Endodermal cell (in vitro differentiated cells): ENCODE results near the gene POLR3G. TPM values are rescaled to one million over a fixed set of nuclear protein-coding genes. Genes with fewer than 3 reads are reported as not detected.

Experiments used
- DNase-seq: peaks from one replicate; pipeline ENCODE4 v3.0.0-alpha.2; 2017
- H3K27ac ChIP-seq: 2 replicates; pipeline ENCODE4 v1.5.1; 2013; ENCODE audit warnings: mild to moderate bottlenecking, low read depth, low read length, moderate library complexity
- H3K27me3 ChIP-seq: 2 replicates; pipeline ENCODE4 v1.6.1; 2013; ENCODE audit warnings: mild to moderate bottlenecking, low read length, moderate library complexity; ENCODE audit not compliant: insufficient read depth, control insufficient read depth, poor library complexity, severe bottlenecking
- H3K36me3 ChIP-seq: 2 replicates; pipeline ENCODE4 v1.7.0; 2013; ENCODE audit warnings: mild to moderate bottlenecking, low read length, moderate library complexity; ENCODE audit not compliant: control insufficient read depth, insufficient read depth
- H3K4me1 ChIP-seq: one replicate; pipeline ENCODE4 v1.7.0; 2013; ENCODE audit warnings: low read length; ENCODE audit not compliant: control insufficient read depth, insufficient read depth
- H3K4me3 ChIP-seq: 2 replicates; pipeline ENCODE4 v1.5.1; 2013; ENCODE audit warnings: mild to moderate bottlenecking, low read length, moderate library complexity
- H3K9ac ChIP-seq: 2 replicates; pipeline ENCODE4 v1.6.1; 2013; ENCODE audit warnings: mild to moderate bottlenecking, low read length, moderate library complexity; ENCODE audit not compliant: poor library complexity, severe bottlenecking; ENCODE audit errors: extremely low read depth
- H3K9me3 ChIP-seq: 2 replicates; pipeline ENCODE4 v1.6.1; 2013; ENCODE audit warnings: mild to moderate bottlenecking, low read length, moderate library complexity; ENCODE audit not compliant: control insufficient read depth
- H3K27ac Mint-ChIP-seq: 2 replicates; pipeline ENCODE4 v1.8.0; 2020; ENCODE audit warnings: mixed read lengths
- H3K27me3 Mint-ChIP-seq: 2 replicates; pipeline ENCODE4 v1.8.0; 2021; ENCODE audit warnings: mild to moderate bottlenecking, mixed read lengths; ENCODE audit not compliant: insufficient read depth
- H3K36me3 Mint-ChIP-seq: 2 replicates; pipeline ENCODE4 v1.8.0; 2020; ENCODE audit warnings: low read depth, mixed read lengths
- H3K4me1 Mint-ChIP-seq: 2 replicates; pipeline ENCODE4 v1.8.0; 2020; ENCODE audit warnings: mixed read lengths
- H3K4me3 Mint-ChIP-seq: 2 replicates; pipeline ENCODE4 v1.8.0; 2020; ENCODE audit warnings: mild to moderate bottlenecking, moderate library complexity, mixed read lengths
- H3K9me3 Mint-ChIP-seq: 2 replicates; pipeline ENCODE4 v1.8.0; 2020; ENCODE audit warnings: mild to moderate bottlenecking, mixed read lengths
- CTCF ChIP-seq: fragments of 200-600 bp; sonication (generic); conservative IDR thresholded peaks from 2 replicates; pipeline ENCODE4 v1.5.0; 2021; ENCODE audit warnings: antibody characterized with exemption, mild to moderate bottlenecking
- WGBS, 2 experiments: methylation state at CpG; one replicate each; pipeline versions ENCODE4 v1.1.5 to v1.1.7; 2013; ENCODE audit warnings: missing lambda C conversion rate in 2 of 2, mixed read lengths in 1 of 2; ENCODE audit not compliant: insufficient coverage in 1 of 2, insufficient read length in 1 of 2; 5-methylcytosine and 5-hydroxymethylcytosine counted together
- total RNA-seq, 2 donors: library from RNA; stranded (reverse); fragmentation: NEBNext Ultra II Directional in 1 of 2; extraction: Animal tissue kit (Norgen Biotek cat#: 25700) in 1 of 2; gene quantifications; 2 replicates in 1 of 2; 3 replicates in 1 of 2; pipeline ENCODE4 v1.2.1, GENCODE V29; 2021

POLR3G gene
- total RNA-seq, 2 donors from 2014 or later: 6.3 to 16.4 TPM

- Histone ChIP-seq H3K9ac (no peak overlapping the region), H3K27ac (no peak overlapping the region), H3K4me1 (peaks cover 20% of the 10 kb centered on the region), H3K27me3 (no peaks in the 10 kb centered on the region), H3K36me3 (no peaks in the 10 kb centered on the region), H3K9me3 (no peaks in the 10 kb centered on the region), H3K4me3 (peak overlapping the region; percentile 35)
- Mint-ChIP-seq H3K4me1 (peaks cover 57% of the 10 kb centered on the region), H3K27me3 (no peaks in the 10 kb centered on the region), H3K4me3 (no peak overlapping the region), H3K9me3 (no peaks in the 10 kb centered on the region), H3K36me3 (no peaks in the 10 kb centered on the region), H3K27ac (no peak overlapping the region)
- TF ChIP-seq CTCF: no peak
- DNase-seq: no peak
Observed at GRCh38 chr5:90555666-90556065, 81.0 kb downstream of the POLR3G start.

GRCh38 chr5:90557391-90557790 lies 82.7 kb downstream of the POLR3G start:
- 11 to 18% methylated on average over 7 to 9 of the region's 9 CpGs for WGBS, 2 experiments
- peak overlapping the region; percentile 89 for H3K4me3 ChIP-seq
- H3K4me1 Mint-ChIP-seq: peaks cover 62% of the 10 kb centered on the region

GRCh38 chr5:90557871-90558270 lies 83.2 kb downstream of the POLR3G start:
- H3K9me3 Mint-ChIP-seq: no peaks in the 10 kb centered on the region
- H3K36me3 ChIP-seq: no peaks in the 10 kb centered on the region
- TF ChIP-seq CTCF: no peak
- H3K4me1 Mint-ChIP-seq: peaks cover 66% of the 10 kb centered on the region
- H3K36me3 Mint-ChIP-seq: no peaks in the 10 kb centered on the region
- no peaks in the 10 kb centered on the region for H3K9me3 ChIP-seq
- H3K4me1 ChIP-seq: peaks cover 20% of the 10 kb centered on the region
- peak overlapping the region; percentile 85 for H3K4me3 Mint-ChIP-seq
- DNase-seq: no peak
- no peaks in the 10 kb centered on the region for H3K27me3 ChIP-seq
- 8 to 13% methylated on average over 2 of the region's 3 CpGs for WGBS, 2 experiments
- H3K27ac Mint-ChIP-seq: peak overlapping the region; percentile 97
- peak overlapping the region; percentile 69 for H3K9ac ChIP-seq
- H3K4me3 ChIP-seq: peak overlapping the region; percentile 89
- H3K27me3 Mint-ChIP-seq: no peaks in the 10 kb centered on the region
- no peak overlapping the region for H3K27ac ChIP-seq

More at GRCh38 chr5:90557391-90557790, 82.7 kb downstream of the POLR3G start:
- Histone ChIP-seq H3K4me1 (peaks cover 20% of the 10 kb centered on the region), H3K9ac (no peak overlapping the region), H3K27ac (no peak overlapping the region), H3K27me3 (no peaks in the 10 kb centered on the region), H3K9me3 (no peaks in the 10 kb centered on the region), H3K36me3 (no peaks in the 10 kb centered on the region)
- Mint-ChIP-seq H3K4me3 (peak overlapping the region; percentile 85), H3K27ac (no peak overlapping the region), H3K36me3 (no peaks in the 10 kb centered on the region), H3K9me3 (no peaks in the 10 kb centered on the region), H3K27me3 (no peaks in the 10 kb centered on the region)
- no peak for TF ChIP-seq CTCF
- DNase-seq: peak; percentile 62
